ENCODE measurements around the gene TENT5C.

TENT5C gene

GRCh38 chr1:117599286-117600221 is 6.3 kb upstream of the TENT5C start:
- TF ChIP-seq CTCF (conservative IDR thresholded peaks at IDR 0.05; ENCODE audit: low read length), result no peak
- H3K4me3 ChIP-seq (ENCODE audit: low read length), result no peak overlapping the region
- DNase-seq (ENCODE audit: low read depth), result no peak

- no peak for TF ChIP-seq CTCF (conservative IDR thresholded peaks at IDR 0.05; ENCODE audit: low read length)
- H3K4me3 ChIP-seq (ENCODE audit: low read length), result no peak overlapping the region
- DNase-seq (ENCODE audit: low read depth), result no peak
Measured at GRCh38 chr1:117600325-117600943, 5.4 kb upstream of the TENT5C start.

- peak; percentile 54 for DNase-seq (ENCODE audit: low read depth)
- H3K4me3 ChIP-seq (ENCODE audit: low read length), result no peak overlapping the region
- no peak for TF ChIP-seq CTCF (conservative IDR thresholded peaks at IDR 0.05; ENCODE audit: low read length)
Measured at GRCh38 chr1:117600966-117601365, 4.9 kb upstream of the TENT5C start.

GRCh38 chr1:117602862-117603261 is 3.0 kb upstream of the TENT5C start:
- DNase-seq (ENCODE audit: low read depth), result no peak
- TF ChIP-seq CTCF (conservative IDR thresholded peaks at IDR 0.05; ENCODE audit: low read length), result no peak
- H3K4me3 ChIP-seq (ENCODE audit: low read length), result no peak overlapping the region

GRCh38 chr1:117605164-117605773 is 579 bp upstream of the TENT5C start:
- H3K4me3 ChIP-seq (ENCODE audit: low read length), result peak overlapping the region; percentile 85
- DNase-seq (ENCODE audit: low read depth), result peak; percentile 21
- TF ChIP-seq CTCF (conservative IDR thresholded peaks at IDR 0.05; ENCODE audit: low read length), result no peak

GRCh38 chr1:117606649-117607430 is 992 bp downstream of the TENT5C start:
- no peak for TF ChIP-seq CTCF (conservative IDR thresholded peaks at IDR 0.05; ENCODE audit: low read length)
- peak; percentile 16 for DNase-seq (ENCODE audit: low read depth)
- H3K4me3 ChIP-seq (ENCODE audit: low read length), result peak overlapping the region; percentile 85

Measured in AG10803 (cell line).